Measurements from ENCODE around the gene HEG1.

DNA sequence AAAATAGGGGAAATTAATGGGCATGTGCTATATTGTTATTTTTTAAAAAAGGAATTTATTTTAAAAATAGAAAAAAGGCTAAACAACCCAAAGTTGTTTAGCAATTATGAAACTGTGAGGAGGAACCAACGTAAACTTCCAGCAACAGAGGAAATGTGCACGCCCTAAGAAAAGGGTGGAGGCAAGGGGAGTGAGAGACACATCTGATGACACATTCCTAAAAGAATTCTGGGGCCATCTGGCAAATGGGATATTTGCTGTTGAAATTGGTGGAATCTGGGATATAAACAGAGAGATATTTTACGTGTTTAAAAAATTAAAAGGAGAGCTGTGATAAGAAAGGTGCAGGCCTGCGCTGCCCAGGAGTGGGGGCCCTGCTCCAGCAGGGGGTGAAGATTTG, 70.4 kb downstream of the HEG1 start:
- no peak for TF ChIP-seq OSR1 (CRISPR knock-in tag; IDR thresholded peaks at IDR 0.05)
- TF ChIP-seq, protein P1, sequence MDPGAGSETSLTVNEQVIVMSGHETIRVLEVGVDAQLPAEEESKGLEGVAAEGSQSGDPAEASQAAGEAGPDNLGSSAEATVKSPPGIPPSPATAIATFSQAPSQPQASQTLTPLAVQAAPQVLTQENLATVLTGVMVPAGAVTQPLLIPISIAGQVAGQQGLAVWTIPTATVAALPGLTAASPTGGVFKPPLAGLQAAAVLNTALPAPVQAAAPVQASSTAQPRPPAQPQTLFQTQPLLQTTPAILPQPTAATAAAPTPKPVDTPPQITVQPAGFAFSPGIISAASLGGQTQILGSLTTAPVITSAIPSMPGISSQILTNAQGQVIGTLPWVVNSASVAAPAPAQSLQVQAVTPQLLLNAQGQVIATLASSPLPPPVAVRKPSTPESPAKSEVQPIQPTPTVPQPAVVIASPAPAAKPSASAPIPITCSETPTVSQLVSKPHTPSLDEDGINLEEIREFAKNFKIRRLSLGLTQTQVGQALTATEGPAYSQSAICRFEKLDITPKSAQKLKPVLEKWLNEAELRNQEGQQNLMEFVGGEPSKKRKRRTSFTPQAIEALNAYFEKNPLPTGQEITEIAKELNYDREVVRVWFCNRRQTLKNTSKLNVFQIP (CRISPR knock-in tag; IDR thresholded peaks at IDR 0.05; ENCODE audit: borderline replicate concordance, low read depth) = no peak
- TF ChIP-seq RARB (CRISPR knock-in tag; IDR thresholded peaks at IDR 0.05) = no peak
- TF ChIP-seq, protein P2, sequence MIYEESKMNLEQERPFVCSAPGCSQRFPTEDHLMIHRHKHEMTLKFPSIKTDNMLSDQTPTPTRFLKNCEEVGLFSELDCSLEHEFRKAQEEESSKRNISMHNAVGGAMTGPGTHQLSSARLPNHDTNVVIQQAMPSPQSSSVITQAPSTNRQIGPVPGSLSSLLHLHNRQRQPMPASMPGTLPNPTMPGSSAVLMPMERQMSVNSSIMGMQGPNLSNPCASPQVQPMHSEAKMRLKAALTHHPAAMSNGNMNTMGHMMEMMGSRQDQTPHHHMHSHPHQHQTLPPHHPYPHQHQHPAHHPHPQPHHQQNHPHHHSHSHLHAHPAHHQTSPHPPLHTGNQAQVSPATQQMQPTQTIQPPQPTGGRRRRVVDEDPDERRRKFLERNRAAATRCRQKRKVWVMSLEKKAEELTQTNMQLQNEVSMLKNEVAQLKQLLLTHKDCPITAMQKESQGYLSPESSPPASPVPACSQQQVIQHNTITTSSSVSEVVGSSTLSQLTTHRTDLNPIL (CRISPR knock-in tag; IDR thresholded peaks at IDR 0.05; ENCODE audit: low read depth) = no peak
- TF ChIP-seq, protein P3, sequence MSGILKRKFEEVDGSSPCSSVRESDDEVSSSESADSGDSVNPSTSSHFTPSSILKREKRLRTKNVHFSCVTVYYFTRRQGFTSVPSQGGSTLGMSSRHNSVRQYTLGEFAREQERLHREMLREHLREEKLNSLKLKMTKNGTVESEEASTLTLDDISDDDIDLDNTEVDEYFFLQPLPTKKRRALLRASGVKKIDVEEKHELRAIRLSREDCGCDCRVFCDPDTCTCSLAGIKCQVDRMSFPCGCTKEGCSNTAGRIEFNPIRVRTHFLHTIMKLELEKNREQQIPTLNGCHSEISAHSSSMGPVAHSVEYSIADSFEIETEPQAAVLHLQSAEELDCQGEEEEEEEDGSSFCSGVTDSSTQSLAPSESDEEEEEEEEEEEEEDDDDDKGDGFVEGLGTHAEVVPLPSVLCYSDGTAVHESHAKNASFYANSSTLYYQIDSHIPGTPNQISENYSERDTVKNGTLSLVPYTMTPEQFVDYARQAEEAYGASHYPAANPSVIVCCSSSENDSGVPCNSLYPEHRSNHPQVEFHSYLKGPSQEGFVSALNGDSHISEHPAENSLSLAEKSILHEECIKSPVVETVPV (CRISPR knock-in tag; IDR thresholded peaks at IDR 0.05) = no peak
- TF ChIP-seq CSDC2 (CRISPR knock-in tag; IDR thresholded peaks at IDR 0.05) = no peak
- TF ChIP-seq ARNTL (CRISPR knock-in tag; IDR thresholded peaks at IDR 0.05; ENCODE audit: borderline replicate concordance, low read depth) = no peak
- no peak for TF ChIP-seq ZFP30 (CRISPR knock-in tag; IDR thresholded peaks at IDR 0.05)
- TF ChIP-seq, protein P4, sequence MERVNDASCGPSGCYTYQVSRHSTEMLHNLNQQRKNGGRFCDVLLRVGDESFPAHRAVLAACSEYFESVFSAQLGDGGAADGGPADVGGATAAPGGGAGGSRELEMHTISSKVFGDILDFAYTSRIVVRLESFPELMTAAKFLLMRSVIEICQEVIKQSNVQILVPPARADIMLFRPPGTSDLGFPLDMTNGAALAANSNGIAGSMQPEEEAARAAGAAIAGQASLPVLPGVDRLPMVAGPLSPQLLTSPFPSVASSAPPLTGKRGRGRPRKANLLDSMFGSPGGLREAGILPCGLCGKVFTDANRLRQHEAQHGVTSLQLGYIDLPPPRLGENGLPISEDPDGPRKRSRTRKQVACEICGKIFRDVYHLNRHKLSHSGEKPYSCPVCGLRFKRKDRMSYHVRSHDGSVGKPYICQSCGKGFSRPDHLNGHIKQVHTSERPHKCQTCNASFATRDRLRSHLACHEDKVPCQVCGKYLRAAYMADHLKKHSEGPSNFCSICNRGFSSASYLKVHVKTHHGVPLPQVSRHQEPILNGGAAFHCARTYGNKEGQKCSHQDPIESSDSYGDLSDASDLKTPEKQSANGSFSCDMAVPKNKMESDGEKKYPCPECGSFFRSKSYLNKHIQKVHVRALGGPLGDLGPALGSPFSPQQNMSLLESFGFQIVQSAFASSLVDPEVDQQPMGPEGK (CRISPR knock-in tag; IDR thresholded peaks at IDR 0.05; ENCODE audit: borderline replicate concordance) = no peak
- no peak for TF ChIP-seq TOX (CRISPR knock-in tag; IDR thresholded peaks at IDR 0.05; ENCODE audit: borderline replicate concordance)
- TF ChIP-seq SNAI2 (CRISPR knock-in tag; IDR thresholded peaks at IDR 0.05) = no peak

Measured in SK-N-SH treated with all-trans-retinoic acid at 6 μM for 48 hours (cell line).